ENCODE measurements around the gene PRKAR2A.
A peak's percentile ranks its signal among the peaks of the same experiment; 100 is the strongest.
"Not testable (repeated sequence)": the region's sequence is repeated elsewhere in the genome, so short reads cannot be mapped to it uniquely, and the experiment has no call there.

The PRKAR2A gene

GRCh38 chr3:48734541-48734940 lies 113.1 kb downstream of the PRKAR2A start:
- DNase-seq (ENCODE audit: low read depth in 3 of 3, low spot score in 1 of 3) = not testable (repeated sequence)

DNA sequence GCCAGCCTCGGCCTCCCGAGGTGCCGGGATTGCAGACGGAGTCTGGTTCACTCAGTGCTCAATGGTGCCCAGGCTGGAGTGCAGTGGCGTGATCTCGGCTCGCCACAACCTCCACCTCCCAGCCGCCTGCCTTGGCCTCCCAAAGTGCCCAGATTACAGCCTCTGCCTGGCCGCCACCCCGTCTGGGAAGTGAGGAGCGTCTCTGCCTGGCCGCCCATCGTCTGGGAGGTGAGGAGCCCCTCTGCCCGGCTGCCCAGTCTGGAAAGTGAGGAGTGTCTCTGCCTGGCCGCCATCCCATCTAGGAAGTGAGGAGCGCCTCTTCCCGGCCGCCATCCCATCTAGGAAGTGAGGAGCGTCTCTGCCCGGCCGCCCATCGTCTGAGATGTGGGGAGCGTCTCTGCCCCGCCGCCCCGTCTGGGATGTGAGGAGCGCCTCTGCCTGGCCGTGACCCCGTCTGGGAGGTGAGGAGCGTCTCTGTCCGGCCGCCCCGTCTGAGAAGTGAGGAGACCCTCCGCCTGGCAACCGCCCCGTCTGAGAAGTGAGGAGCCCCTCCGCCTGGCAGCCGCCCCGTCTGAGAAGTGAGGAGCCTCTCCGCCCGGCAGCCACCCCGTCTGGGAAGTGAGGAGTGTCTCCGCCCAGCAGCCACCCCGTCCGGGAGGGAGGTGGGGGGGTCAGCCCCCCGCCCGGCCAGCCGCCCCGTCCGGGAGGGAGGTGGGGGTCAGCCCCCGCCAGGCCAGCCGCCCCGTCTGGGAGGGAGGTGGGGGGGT lies 113.7 kb downstream of the PRKAR2A start:
- not testable (repeated sequence) for DNase-seq (ENCODE audit: low read depth in 3 of 3, low spot score in 1 of 3)

GRCh38 chr3:48727511-48727910 lies 120.2 kb downstream of the PRKAR2A start:
- DNase-seq (ENCODE audit: low read depth in 3 of 3, low spot score in 1 of 3) = no peak

DNA sequence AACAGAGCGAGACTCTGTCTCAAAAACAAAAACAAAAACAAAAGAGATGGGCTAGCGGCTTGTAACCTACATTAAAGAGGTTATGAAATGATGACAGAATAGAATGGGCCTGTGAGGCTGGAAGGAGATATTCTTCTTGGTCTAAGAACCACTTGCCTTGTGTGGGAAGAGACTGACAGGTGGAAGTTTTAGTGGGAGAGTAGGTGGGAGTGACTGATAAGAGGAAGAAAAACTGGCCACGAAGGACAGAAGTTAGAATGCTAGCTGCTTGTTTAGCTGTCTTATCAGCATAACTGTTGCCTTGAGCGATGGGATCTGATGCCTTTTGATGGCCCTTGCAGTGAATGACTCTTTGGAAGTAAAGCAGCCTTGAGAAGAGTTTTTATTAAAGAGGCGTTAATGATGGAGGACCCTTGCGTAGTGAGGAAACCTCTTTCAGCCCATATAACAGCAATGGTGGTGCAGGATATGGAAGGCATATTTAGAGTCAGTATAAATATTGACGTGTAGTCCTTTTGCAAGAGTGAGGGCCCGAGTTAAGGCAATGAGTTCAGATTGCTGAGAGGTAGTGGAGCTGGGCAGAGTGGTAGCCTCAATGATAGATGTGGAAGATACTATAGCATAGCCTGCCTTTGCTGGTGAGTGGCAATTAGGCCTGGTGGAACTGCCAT lies 122.4 kb downstream of the PRKAR2A start:
- not testable (repeated sequence) for DNase-seq (ENCODE audit: low read depth in 3 of 3, low spot score in 1 of 3)

- DNase-seq (ENCODE audit: low read depth in 3 of 3, low spot score in 1 of 3) = no peak
Observed at GRCh38 chr3:48723725-48724124, 123.9 kb downstream of the PRKAR2A start.

GRCh38 chr3:48723293-48723692 lies 124.4 kb downstream of the PRKAR2A start:
- DNase-seq (ENCODE audit: low read depth in 3 of 3, low spot score in 1 of 3) = not testable (repeated sequence)

DNA sequence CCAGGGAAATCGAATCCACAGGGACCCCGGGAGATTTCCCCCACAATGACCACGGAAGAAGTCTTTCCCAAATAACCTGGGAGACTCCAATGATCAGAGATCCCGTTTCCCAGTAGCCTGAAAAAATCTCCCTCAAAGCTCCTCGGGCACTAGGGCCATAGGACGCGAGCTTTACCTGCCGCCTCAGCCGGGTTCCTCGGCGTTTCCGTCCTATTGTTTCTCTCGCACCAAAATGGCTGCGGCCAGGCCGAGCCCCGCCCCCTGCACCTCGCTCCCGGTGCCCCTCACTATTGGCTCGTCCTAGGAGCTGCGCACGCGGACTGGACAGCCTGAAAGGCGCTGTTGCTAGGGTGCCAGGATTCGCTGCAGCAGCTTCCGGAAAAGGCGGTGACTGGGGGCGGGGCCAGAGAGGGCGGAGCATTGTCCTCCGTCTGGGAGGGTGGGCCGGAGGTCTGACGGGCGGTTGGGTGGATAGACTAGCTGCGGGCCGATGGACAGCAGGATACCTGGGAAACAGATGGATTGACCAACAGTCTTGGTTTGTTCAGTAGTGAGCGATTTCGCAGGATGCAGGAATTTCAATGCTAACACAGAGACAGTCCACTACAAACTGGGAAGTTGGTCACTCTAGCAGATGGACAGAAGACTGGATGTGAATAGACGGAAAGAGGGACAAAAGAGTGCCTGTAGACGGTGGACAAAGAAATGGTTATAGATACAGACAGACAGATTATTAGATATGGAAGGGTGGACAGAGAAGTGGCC lies 130.5 kb downstream of the PRKAR2A start, which contains the start of gene IP6K2:
IP6K2 (minus strand) TSS at position 240 of the 765 bp plus-strand sequence. CDS start 21,930 bp downstream, outside the sequence.
- DNase-seq (ENCODE audit: low read depth in 3 of 3, low spot score in 1 of 3) = peak; percentile 95 to 98 (median 96)

DNA sequence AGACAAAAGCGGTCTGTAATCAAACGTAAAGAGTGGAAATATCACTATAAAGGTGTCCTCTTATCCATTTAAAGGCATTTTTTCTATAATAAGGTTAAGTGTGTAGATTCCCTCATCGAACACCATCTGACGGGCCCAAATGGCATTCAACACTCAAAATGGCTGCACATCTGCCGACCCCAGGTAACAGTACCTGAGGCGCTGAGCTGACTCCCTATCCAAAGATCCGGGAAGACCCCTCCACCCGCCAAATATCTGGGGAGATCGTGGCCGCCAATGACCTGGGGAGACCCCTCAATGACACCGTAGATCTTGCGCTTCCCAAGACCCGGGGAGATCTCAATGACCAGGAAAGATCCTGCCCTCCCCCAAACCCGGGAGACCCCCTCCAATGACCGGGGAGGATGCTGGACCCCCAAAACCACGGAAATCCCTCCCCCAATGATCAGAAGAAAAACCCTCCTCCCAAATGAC lies 131.1 kb downstream of the PRKAR2A start:
- DNase-seq (ENCODE audit: low read depth in 3 of 3, low spot score in 1 of 3) = no peak

DNA sequence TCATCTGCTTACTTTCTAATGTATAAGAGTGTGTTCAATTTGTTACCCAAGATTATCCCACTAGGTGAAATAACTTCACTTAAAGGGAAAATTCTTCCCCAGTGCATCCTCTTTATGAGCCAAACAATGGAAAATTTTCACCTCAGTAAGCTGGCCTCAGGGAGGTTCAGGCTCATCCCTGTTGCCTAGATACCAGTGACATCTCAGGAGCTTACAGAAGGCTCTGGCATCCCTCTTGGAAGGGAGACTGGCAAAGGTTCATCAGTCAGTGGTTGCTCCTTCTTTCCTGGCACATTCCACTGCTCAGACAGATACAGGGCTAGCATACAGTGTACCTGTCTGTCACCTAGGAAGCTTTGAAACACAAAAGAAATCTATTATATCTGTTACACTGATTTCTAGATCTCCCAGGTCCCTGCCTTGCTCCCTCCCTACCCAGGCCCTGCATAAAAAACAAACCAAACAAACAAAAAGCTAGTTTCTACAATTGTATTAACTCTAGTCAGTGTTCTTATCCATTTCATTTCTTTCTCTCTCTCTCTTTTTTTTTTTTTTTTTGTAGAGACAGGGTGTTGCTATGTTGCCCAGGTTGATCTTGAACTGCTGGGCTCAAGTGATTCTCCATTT lies 132.4 kb downstream of the PRKAR2A start:
- DNase-seq (ENCODE audit: low read depth in 3 of 3, low spot score in 1 of 3) = no peak

DNA sequence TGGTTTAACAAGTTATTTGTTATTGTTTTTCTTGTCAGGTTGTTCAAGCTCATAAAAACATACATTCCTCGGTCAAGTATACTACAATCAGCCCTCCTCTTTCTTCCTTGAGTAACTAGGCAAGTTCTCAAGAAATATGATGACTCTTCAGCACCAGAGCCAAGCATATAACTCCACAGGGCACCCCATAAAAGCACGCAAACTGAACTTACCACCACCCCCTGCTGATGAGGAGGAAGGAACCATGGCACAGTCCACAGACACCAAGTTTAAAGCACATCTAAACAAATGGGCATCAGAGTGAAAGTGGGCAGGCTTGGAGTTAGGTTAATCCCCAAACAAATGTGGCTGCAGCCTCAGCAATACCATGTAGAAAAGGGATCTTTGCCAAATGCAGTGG lies 135.9 kb downstream of the PRKAR2A start:
- no peak for DNase-seq (ENCODE audit: low read depth in 3 of 3, low spot score in 1 of 3)

GRCh38 chr3:48709051-48709461 lies 138.6 kb downstream of the PRKAR2A start:
- no peak for DNase-seq (ENCODE audit: low read depth in 3 of 3, low spot score in 1 of 3)

- DNase-seq (ENCODE audit: low read depth in 3 of 3, low spot score in 1 of 3) = no peak
Observed at GRCh38 chr3:48708481-48708889, 139.2 kb downstream of the PRKAR2A start.

- DNase-seq (ENCODE audit: low read depth in 3 of 3, low spot score in 1 of 3) = no peak
Observed at GRCh38 chr3:48707157-48707556, 140.5 kb downstream of the PRKAR2A start.

- no peak for DNase-seq (ENCODE audit: low read depth in 3 of 3, low spot score in 1 of 3)
Observed at GRCh38 chr3:48702320-48702920, 145.3 kb downstream of the PRKAR2A start.

GRCh38 chr3:48700731-48701405 lies 146.8 kb downstream of the PRKAR2A start:
- no peak for DNase-seq (ENCODE audit: low read depth in 3 of 3, low spot score in 1 of 3)

GRCh38 chr3:48698891-48699290 lies 148.8 kb downstream of the PRKAR2A start:
- no peak for DNase-seq (ENCODE audit: low read depth in 3 of 3, low spot score in 1 of 3)

GRCh38 chr3:48697952-48698351 lies 149.7 kb downstream of the PRKAR2A start:
- DNase-seq (ENCODE audit: low read depth in 3 of 3, low spot score in 1 of 3) = no peak

GRCh38 chr3:48696601-48697000 lies 151.1 kb downstream of the PRKAR2A start:
- no peak for DNase-seq (ENCODE audit: low read depth in 3 of 3, low spot score in 1 of 3)
